BE2C (cell line): ENCODE measurements around the gene SH3D19.
"Not testable (repeated sequence)": the region's sequence is repeated elsewhere in the genome, so short reads cannot be mapped to it uniquely, and the experiment has no call there.

Experiments used
- DNase-seq: peaks from one replicate; pipeline ENCODE4 v3.0.0-alpha.2; 2020
- H3K27me3 ChIP-seq: fragments of 250-450 bp; sonication (Bioruptor Pico); 2 replicates; pipeline ENCODE4 v1.5.1; 2020; ENCODE audit warnings: mild to moderate bottlenecking
- H3K36me3 ChIP-seq: fragments of 250-450 bp; sonication (Bioruptor Pico); 2 replicates; pipeline ENCODE4 v1.5.1; 2020; ENCODE audit warnings: mild to moderate bottlenecking
- H3K4me1 ChIP-seq: fragments of 250-450 bp; sonication (Bioruptor Pico); 2 replicates; pipeline ENCODE4 v1.5.1; 2020
- H3K4me3 ChIP-seq: 2 replicates; pipeline ENCODE4 v1.5.1; 2011; ENCODE audit warnings: low read depth, low read length
- H3K9me3 ChIP-seq: fragments of 250-450 bp; sonication (Bioruptor Pico); 2 replicates; pipeline ENCODE4 v1.5.1; 2020
- TF ChIP-seq, protein P1 (sequence below): IDR thresholded peaks from 2 replicates; pipeline ENCODE4 v1.5.1; 2012; ENCODE audit warnings: mild to moderate bottlenecking, low read depth, low read length

SH3D19 gene

DNA sequence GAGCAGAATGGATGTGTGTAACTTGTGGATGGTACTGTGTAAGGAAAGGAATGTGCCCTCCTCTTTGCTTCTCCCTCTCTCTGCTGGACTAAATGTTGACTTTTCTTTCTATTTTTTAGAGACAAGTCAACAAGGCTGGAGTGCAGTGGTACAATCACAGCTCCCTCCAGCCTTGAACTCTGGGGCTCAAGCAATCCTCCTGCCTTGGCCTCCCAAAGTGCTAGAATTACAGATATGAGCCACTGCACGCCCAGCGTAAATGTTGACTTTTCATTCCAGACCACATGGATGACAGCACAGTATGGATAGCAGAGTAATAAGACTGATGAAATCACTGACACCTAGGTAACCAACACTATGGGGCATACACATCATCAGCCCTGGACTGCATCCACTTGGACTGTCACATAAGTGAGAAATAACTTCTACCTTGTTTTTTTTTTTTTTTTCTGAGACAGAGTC, 231.1 kb downstream of the SH3D19 start:
- no peak for DNase-seq
- H3K4me3 ChIP-seq, result no peak overlapping the region
- TF ChIP-seq, protein P1, sequence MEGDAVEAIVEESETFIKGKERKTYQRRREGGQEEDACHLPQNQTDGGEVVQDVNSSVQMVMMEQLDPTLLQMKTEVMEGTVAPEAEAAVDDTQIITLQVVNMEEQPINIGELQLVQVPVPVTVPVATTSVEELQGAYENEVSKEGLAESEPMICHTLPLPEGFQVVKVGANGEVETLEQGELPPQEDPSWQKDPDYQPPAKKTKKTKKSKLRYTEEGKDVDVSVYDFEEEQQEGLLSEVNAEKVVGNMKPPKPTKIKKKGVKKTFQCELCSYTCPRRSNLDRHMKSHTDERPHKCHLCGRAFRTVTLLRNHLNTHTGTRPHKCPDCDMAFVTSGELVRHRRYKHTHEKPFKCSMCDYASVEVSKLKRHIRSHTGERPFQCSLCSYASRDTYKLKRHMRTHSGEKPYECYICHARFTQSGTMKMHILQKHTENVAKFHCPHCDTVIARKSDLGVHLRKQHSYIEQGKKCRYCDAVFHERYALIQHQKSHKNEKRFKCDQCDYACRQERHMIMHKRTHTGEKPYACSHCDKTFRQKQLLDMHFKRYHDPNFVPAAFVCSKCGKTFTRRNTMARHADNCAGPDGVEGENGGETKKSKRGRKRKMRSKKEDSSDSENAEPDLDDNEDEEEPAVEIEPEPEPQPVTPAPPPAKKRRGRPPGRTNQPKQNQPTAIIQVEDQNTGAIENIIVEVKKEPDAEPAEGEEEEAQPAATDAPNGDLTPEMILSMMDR, result no peak
- H3K9me3 ChIP-seq, result no peaks in the 10 kb centered on the region; the same call in 1 of the 2 replicates
- H3K27me3 ChIP-seq, result no peaks in the 10 kb centered on the region
- no peaks in the 10 kb centered on the region for H3K36me3 ChIP-seq
- no peaks in the 10 kb centered on the region for H3K4me1 ChIP-seq

DNA sequence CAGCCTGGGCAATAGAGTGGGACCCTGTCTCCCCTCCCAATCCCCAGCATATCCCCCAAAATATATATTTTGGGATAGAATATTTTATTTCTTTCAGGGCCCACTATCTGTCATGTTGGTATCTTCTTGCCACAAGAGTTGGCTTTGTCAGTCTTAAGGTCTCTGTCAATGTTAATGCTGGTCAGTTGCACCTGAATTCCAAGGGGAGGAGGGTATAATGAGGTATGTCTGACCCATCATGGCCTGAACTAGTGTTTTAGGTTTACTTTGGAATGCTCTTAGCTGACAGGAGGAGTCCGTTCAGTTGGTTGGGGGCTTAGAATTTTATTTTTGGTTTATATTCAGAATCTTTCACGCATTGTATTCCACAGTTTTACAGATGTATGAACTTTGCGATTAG, 232.2 kb downstream of the SH3D19 start:
- Histone ChIP-seq H3K9me3 (no peaks in the 10 kb centered on the region; the same call in 1 of the 2 replicates), H3K4me3 (no peak overlapping the region), H3K27me3 (no peaks in the 10 kb centered on the region), H3K4me1 (no peaks in the 10 kb centered on the region), H3K36me3 (no peaks in the 10 kb centered on the region)
- DNase-seq, result no peak
- TF ChIP-seq, protein P1, result no peak

DNA sequence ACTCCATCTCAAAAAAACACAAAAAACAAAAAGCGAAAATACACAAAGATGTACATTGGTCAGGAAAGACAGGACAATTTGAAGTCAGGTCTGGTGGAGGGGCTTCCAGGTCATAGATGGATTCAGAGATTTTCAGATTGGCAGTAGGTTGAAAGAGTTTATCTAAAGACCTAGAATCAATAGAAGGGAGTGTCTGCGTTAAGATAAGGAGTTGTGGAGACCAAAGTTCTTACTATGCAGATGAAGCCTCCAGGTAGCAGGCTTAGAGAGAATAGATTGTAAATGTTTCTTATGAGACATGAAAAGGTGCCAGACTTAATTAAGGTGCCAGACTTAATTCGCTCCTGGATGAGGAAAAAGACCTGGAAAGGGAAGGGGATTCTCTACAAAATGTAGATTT, 232.9 kb downstream of the SH3D19 start:
- TF ChIP-seq, protein P1, result no peak
- Histone ChIP-seq H3K9me3 (no peaks in the 10 kb centered on the region; the same call in 1 of the 2 replicates), H3K4me1 (no peaks in the 10 kb centered on the region), H3K27me3 (no peaks in the 10 kb centered on the region), H3K4me3 (no peak overlapping the region), H3K36me3 (no peaks in the 10 kb centered on the region)
- no peak for DNase-seq

DNA sequence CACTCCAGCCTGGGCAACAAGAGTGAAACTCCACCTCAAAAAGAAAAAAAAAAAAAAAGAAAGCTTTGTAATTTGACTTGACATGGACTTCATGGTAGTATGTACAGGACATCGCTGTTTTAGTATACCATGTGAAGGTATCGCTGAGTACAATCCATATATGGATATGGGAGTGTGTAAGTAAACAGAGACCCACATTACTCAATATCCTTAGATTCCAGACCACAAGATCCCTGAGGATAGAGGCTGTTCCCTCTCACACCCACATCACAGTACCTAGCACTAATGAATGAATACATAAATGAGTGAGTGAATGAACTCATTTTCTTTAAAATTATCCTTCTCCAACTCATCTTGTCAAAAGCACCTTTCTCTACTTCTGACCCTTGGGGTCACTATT, 234.4 kb downstream of the SH3D19 start:
- Histone ChIP-seq H3K36me3 (no peaks in the 10 kb centered on the region), H3K27me3 (no peaks in the 10 kb centered on the region), H3K4me3 (no peak overlapping the region), H3K9me3 (no peaks in the 10 kb centered on the region; the same call in 1 of the 2 replicates), H3K4me1 (no peaks in the 10 kb centered on the region)
- DNase-seq, result no peak
- TF ChIP-seq, protein P1, result no peak

DNA sequence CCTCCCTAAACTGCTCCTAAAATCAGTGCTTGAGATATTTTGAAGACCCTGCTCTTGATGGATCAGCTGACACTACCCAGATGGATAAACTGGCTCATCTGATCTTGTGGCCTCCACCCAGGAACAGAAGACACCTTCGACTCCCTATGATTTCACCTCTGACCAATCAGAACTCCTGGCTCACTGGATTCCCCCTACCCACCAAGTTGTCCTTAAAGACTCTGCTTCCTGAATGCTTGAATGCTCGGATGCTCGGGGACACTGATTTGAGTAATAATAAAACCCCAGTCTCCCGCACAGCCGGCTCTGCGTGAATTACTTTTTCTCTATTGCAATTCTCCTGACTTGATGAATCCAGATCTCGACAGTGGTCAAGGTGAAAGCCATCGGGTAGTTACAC, 237.9 kb downstream of the SH3D19 start:
- TF ChIP-seq, protein P1, result no peak
- Histone ChIP-seq H3K27me3 (no peaks in the 10 kb centered on the region), H3K4me3 (no peak overlapping the region), H3K9me3 (no peaks in the 10 kb centered on the region), H3K4me1 (no peaks in the 10 kb centered on the region), H3K36me3 (no peaks in the 10 kb centered on the region)
- DNase-seq, result no peak

DNA sequence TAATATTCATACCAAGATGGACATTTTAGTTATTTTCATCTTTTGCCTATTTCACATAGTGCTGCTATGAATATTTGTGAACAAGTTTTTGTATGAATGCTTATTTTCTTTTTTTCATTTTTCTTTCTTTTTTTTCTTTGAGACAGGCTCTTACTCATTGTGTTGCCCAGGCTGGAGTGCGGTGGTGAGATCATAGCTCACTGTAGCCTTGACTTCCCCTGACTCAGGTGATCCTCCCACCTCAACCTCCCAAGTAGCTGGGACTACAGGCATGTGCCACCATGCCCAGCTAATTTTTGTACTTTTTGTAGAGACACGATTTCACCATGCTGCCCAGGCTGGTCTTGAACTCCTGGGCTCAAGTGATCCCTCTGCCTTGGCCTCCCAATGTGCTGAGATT, 247.4 kb downstream of the SH3D19 start:
- not testable (repeated sequence) for H3K4me3 ChIP-seq, H3K4me1 ChIP-seq, DNase-seq, H3K36me3 ChIP-seq, H3K9me3 ChIP-seq, H3K27me3 ChIP-seq

DNA sequence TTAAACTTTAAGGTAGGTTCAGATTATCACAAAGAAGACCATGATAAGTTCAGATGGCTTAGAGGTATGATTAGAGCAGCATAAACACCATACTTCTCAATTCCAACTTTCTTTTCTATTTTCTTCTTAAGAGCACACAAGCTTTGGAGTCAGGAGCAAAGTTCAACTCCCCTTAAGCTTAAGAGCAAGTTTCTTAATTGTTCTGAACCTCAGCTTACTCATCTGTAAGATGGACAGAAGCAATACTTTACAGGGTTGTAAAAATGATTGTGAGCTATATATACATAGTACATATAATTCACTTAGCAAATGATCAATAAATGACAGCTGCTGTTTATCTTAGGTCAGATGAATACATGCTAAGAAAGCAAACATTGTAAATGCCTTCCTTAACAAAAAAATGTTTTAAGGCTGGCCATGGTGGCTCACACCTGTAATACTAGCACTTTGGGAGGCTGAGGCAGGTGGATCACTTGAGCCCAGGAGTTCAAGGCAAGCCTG, 250.9 kb downstream of the SH3D19 start:
- no peaks in the 10 kb centered on the region for H3K4me1 ChIP-seq
- H3K9me3 ChIP-seq, result no peaks in the 10 kb centered on the region
- no peaks in the 10 kb centered on the region for H3K36me3 ChIP-seq
- H3K4me3 ChIP-seq, result no peak overlapping the region
- DNase-seq, result no peak
- TF ChIP-seq, protein P1, result no peak
- H3K27me3 ChIP-seq, result no peaks in the 10 kb centered on the region
